B cell (primary cell): ENCODE data around the gene DHDH. TPM values are rescaled to one million over a fixed set of nuclear protein-coding genes. Genes with fewer than 3 reads are reported as not detected.

Source experiments
- ATAC-seq: fragments of 200-7000 bp; cut with Tn5 transposase; one replicate; pipeline ENCODE4 v1.10.0; 2021; ENCODE audit warnings: low read depth, mild to moderate bottlenecking, moderate number of reproducible peaks, moderate library complexity
- CTCF ChIA-PET: fragments of 350-600 bp; sonication (Branson Sonifier 250); formaldehyde crosslinking; loops from one replicate; lab custom pipeline; 2021; ENCODE audit warnings: antibody characterized with exemption, inconsistent platforms; lab: Charles Lee
- POLR2A ChIA-PET: fragments of 350-600 bp; sonication (Branson Sonifier 250); formaldehyde crosslinking; loops from one replicate; lab custom pipeline; 2021; ENCODE audit warnings: antibody characterized with exemption; lab: Charles Lee
- DNase-seq: peaks from one replicate; pipeline ENCODE4 v3.0.0; 2013
- H2AFZ ChIP-seq: 2 replicates; pipeline ENCODE4 v1.6.1; 2012; ENCODE audit warnings: mild to moderate bottlenecking, low read depth, low read length; ENCODE audit not compliant: insufficient read depth, poor library complexity, severe bottlenecking
- H3K27ac ChIP-seq, 2 donors: 1 replicate in 1 of 2; 2 replicates in 1 of 2; pipeline ENCODE4 v1.5.1; 2012 to 2013; ENCODE audit warnings: low read length in 2 of 2, mild to moderate bottlenecking in 2 of 2, moderate library complexity in 1 of 2
- H3K27me3 ChIP-seq, 4 experiments: fragments of 200-600 bp in 1 of 4; sonication (generic) in 1 of 4; replicated peaks in 1 of 4; 1 replicate in 2 of 4; 2 replicates in 2 of 4; pipeline versions ENCODE4 v1.6.1 to v1.7.0; 2013 to 2016; ENCODE audit warnings: low read length in 3 of 4, mild to moderate bottlenecking in 2 of 4, mixed read lengths in 1 of 4, moderate library complexity in 1 of 4; ENCODE audit not compliant: insufficient read depth in 4 of 4, control insufficient read depth in 3 of 4; ENCODE audit errors: control extremely low read depth in 1 of 4
- H3K36me3 ChIP-seq, 2 experiments: replicated peaks in 1 of 2; 1 replicate in 1 of 2; 2 replicates in 1 of 2; pipeline versions ENCODE4 v1.6.1 to v1.7.1; 2013; ENCODE audit warnings: low read length in 1 of 2; ENCODE audit not compliant: insufficient read depth in 2 of 2, control insufficient read depth in 1 of 2; ENCODE audit errors: control extremely low read depth in 1 of 2, extremely low read depth in 1 of 2
- H3K4me1 ChIP-seq, 2 donors: fragments of 200-600 bp in 1 of 2; sonication (generic) in 1 of 2; 1 replicate in 1 of 2; 2 replicates in 1 of 2; pipeline versions ENCODE4 v1.5.1 to v1.6.1; 2013 to 2017; ENCODE audit warnings: low read length in 2 of 2; ENCODE audit not compliant: control insufficient read depth in 2 of 2, insufficient read depth in 2 of 2
- H3K4me2 ChIP-seq: replicated peaks from 2 replicates; pipeline ENCODE3; 2012; ENCODE audit warnings: mild to moderate bottlenecking, low read depth, low read length; ENCODE audit not compliant: poor library complexity, severe bottlenecking
- H3K4me3 ChIP-seq, 5 experiments: fragments of 200-600 bp in 1 of 5; sonication (generic) in 1 of 5; 1 replicate in 3 of 5; 2 replicates in 2 of 5; pipeline versions ENCODE4 v1.5.1 to v1.7.0; 2011 to 2016; ENCODE audit warnings: low read length in 4 of 5, mild to moderate bottlenecking in 4 of 5, low read depth in 2 of 5, control low read depth in 1 of 5, moderate library complexity in 1 of 5; ENCODE audit not compliant: insufficient read depth in 1 of 5; ENCODE audit errors: control extremely low read depth in 1 of 5, extremely low read depth in 1 of 5
- H3K79me2 ChIP-seq: fragments of 200-600 bp; sonication (generic); one replicate; pipeline ENCODE4 v1.6.0; 2016; ENCODE audit warnings: low read length; ENCODE audit not compliant: control insufficient read depth, insufficient read depth
- H3K9ac ChIP-seq: fragments of 200-600 bp; sonication (generic); 2 replicates; pipeline ENCODE4 v1.6.1; 2017; ENCODE audit warnings: mild to moderate bottlenecking, low read length, moderate library complexity
- H3K9me3 ChIP-seq, 3 donors: one replicate each; pipeline versions ENCODE4 v1.6.1 to v1.7.1; 2013; ENCODE audit warnings: low read length in 2 of 3; ENCODE audit not compliant: control insufficient read depth in 2 of 3, insufficient read depth in 1 of 3; ENCODE audit errors: control extremely low read depth in 1 of 3
- H4K20me1 ChIP-seq: 2 replicates; pipeline ENCODE4 v1.6.0; 2012; ENCODE audit warnings: mild to moderate bottlenecking, low read length; ENCODE audit not compliant: insufficient read depth, control insufficient read depth, poor library complexity, severe bottlenecking
- H3K27ac Mint-ChIP-seq: one replicate; pipeline ENCODE4 v1.8.0; 2021; ENCODE audit warnings: mixed read lengths
- H3K27me3 Mint-ChIP-seq: one replicate; pipeline ENCODE4 v1.8.0; 2021; ENCODE audit warnings: mixed read lengths
- H3K4me1 Mint-ChIP-seq: one replicate; pipeline ENCODE4 v1.8.0; 2021; ENCODE audit warnings: mixed read lengths
- H3K4me3 Mint-ChIP-seq: one replicate; pipeline ENCODE4 v1.8.0; 2021; ENCODE audit warnings: mixed read lengths
- H3K9me3 Mint-ChIP-seq: one replicate; pipeline ENCODE4 v1.8.0; 2022; ENCODE audit warnings: mixed read lengths; ENCODE audit not compliant: insufficient read depth
- EZH2 ChIP-seq: IDR thresholded peaks from 2 replicates; pipeline ENCODE4 v1.6.1; 2012; ENCODE audit warnings: borderline replicate concordance, low read depth, mild to moderate bottlenecking, moderate library complexity, low read length; ENCODE audit not compliant: insufficient read depth, poor library complexity, severe bottlenecking
- WGBS: methylation state at CpG from one replicate; pipeline ENCODE4 v1.1.5; 2013; ENCODE audit warnings: missing lambda C conversion rate; ENCODE audit not compliant: insufficient coverage; 5-methylcytosine and 5-hydroxymethylcytosine counted together
- intact Hi-C: fragments of 100-400 bp; cut with micrococcal nuclease; formaldehyde crosslinking; loops from one replicate; pipeline ENCODE4 v1.10.0; 2022
- polyA plus RNA-seq: library from polyadenylated mRNA; depleted of rRNA; stranded (reverse); fragments of >200 nt; gene quantifications from 2 replicates; pipeline ENCODE4 v1.2.3, GENCODE V29; 2012
- total RNA-seq, 2 donors: library from RNA; stranded (reverse); fragments of 120-200 nt in 1 of 2; gene quantifications; 1 replicate in 1 of 2; 2 replicates in 1 of 2; pipeline versions ENCODE4 v1.2.3 to v1.2.4, GENCODE V29; 2013 to 2022
- TF ChIP-seq, protein P1 (sequence below): fragments of 200-600 bp; IDR thresholded peaks from one replicate; pipeline ENCODE4 v1.8.0; 2022; ENCODE audit warnings: antibody characterized with exemption, mild to moderate bottlenecking

DHDH gene
- total and polyA plus RNA-seq, 2 donors (not counting 1 experiment from before 2014, with no cell fraction given), result 0.64 to 0.82 TPM

GRCh38 chr19:48959341-48960239 lies 26.1 kb downstream of the DHDH start:
- H3K4me3 ChIP-seq, result no peak overlapping the region
- H2AFZ ChIP-seq, result no peak overlapping the region
- H3K9ac ChIP-seq, result no peak overlapping the region
- H4K20me1 ChIP-seq, result no peaks in the 10 kb centered on the region
- Mint-ChIP-seq H3K4me1 (peaks cover 50% of the 10 kb centered on the region), H3K27ac (no peak overlapping the region), H3K9me3 (no peaks in the 10 kb centered on the region), H3K27me3 (no peaks in the 10 kb centered on the region), H3K4me3 (no peak overlapping the region)
- 85% methylated on average over 7 of the region's 16 CpGs for WGBS
- no peak overlapping the region for H3K4me2 ChIP-seq
- no peak for ATAC-seq
- H3K36me3 ChIP-seq, result peaks cover 1 to 5% of the 10 kb centered on the region in 2 experiments
- CTCF ChIA-PET, result interaction anchor here (2.4 kb wide), 1 partner anchor 11 kb away, joined by 8 read pairs; no protein-coding TSS in a partner anchor
- TF ChIP-seq EZH2, result no peak
- TF ChIP-seq, protein P1, sequence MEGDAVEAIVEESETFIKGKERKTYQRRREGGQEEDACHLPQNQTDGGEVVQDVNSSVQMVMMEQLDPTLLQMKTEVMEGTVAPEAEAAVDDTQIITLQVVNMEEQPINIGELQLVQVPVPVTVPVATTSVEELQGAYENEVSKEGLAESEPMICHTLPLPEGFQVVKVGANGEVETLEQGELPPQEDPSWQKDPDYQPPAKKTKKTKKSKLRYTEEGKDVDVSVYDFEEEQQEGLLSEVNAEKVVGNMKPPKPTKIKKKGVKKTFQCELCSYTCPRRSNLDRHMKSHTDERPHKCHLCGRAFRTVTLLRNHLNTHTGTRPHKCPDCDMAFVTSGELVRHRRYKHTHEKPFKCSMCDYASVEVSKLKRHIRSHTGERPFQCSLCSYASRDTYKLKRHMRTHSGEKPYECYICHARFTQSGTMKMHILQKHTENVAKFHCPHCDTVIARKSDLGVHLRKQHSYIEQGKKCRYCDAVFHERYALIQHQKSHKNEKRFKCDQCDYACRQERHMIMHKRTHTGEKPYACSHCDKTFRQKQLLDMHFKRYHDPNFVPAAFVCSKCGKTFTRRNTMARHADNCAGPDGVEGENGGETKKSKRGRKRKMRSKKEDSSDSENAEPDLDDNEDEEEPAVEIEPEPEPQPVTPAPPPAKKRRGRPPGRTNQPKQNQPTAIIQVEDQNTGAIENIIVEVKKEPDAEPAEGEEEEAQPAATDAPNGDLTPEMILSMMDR, result no peak
- no peaks in the 10 kb centered on the region for H3K27me3 ChIP-seq
- intact Hi-C loops, result loop anchor here (5.0 kb wide), 1 partner anchor 322 kb away; the partner anchor contains the start of gene DBP
- H3K4me1 ChIP-seq, result peaks cover 34 to 42% of the 10 kb centered on the region in 2 donors
- peaks cover 31% of the 10 kb centered on the region for H3K79me2 ChIP-seq
- DNase-seq, result no peak
- POLR2A ChIA-PET, result interaction anchor here (0.6 to 0.7 kb wide), 5 partner anchors 100 to 741 kb away, joined by 3 to 7 read pairs (median 5); no protein-coding TSS in a partner anchor
- H3K9me3 ChIP-seq, result no peaks in the 10 kb centered on the region
- no peak overlapping the region for H3K27ac ChIP-seq
